ENCODE results near the gene MAPKAPK2. TPM values are rescaled to one million over a fixed set of nuclear protein-coding genes. Genes with fewer than 3 reads are reported as not detected.

The MAPKAPK2 gene
- total and polyA plus RNA-seq, 2 of the 13 experiments (the other 11 are each of a cell fraction or from before 2014, with no cell fraction given), result 16.6 to 34.0 TPM

DNA sequence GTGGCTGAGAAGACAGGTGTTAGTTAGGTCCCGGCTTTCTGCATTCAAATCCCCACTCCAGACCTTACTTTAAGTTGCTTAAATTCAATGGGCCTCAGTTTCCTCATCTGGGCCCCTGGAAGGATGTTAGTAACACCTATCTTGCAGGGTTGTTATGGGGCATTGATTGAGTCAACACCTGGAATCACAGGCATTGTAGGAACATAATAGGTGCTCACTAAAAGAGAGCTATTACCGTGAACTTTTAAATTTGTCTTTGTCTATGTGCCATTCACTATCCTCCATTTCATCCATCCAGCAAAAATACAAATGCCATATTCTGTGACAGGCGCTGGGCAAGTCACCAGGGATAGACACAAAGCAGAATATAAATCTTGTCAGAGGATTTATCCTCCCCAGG lies 10.5 kb upstream of the MAPKAPK2 start:
- H3K27ac ChIP-seq (ENCODE audit: extremely low read length, insufficient read depth, low read length), result no peak overlapping the region
- no peaks in the 10 kb centered on the region for H3K79me2 ChIP-seq (ENCODE audit: insufficient read depth, low read length)
- no peak overlapping the region for H2AFZ ChIP-seq (ENCODE audit: low read length)
- H3K4me1 ChIP-seq (ENCODE audit: insufficient read depth, low read length), result 0 out of 2 replicates have a peak, but pooled peaks cover 16% of the 10 kb centered on the region
- intact Hi-C loops (cut with micrococcal nuclease; ENCODE audit: unreplicated experiment) (no loop called here), in situ Hi-C loops (cut with HindIII; ENCODE audit: extremely low pct_ligation_motif_present, low pct_unique_long_range_greater_than_20kb) (no loop called here)
- no peaks in the 10 kb centered on the region for H3K36me3 ChIP-seq (replicated peaks in 1 of 2; ENCODE audit: control insufficient read depth in 1 of 2, insufficient read depth in 2 of 2, low read length in 2 of 2)
- H3K4me3 ChIP-seq (replicated peaks in 1 of 3; ENCODE audit: insufficient read depth in 1 of 3, low read depth in 2 of 3, low read length in 3 of 3), result no peak overlapping the region
- DNase-seq (ENCODE audit: low spot score) (no peak), FAIRE-seq (no peak), ATAC-seq (no peak)
- H3K4me2 ChIP-seq (ENCODE audit: low read depth, low read length), result no peak overlapping the region
- ChIA-PET POLR2A (interaction anchor here (1.0 kb wide), 1 partner anchor 10 kb away, joined by 3 read pairs; no protein-coding TSS in a partner anchor), CTCF (ENCODE audit: low intra/inter-chr PET ratio, low total read pairs) (no interaction called here)
- H3K9me3 ChIP-seq (ENCODE audit: low read length), result no peaks in the 10 kb centered on the region
- H4K20me1 ChIP-seq (ENCODE audit: insufficient read depth, low read length), result no peaks in the 10 kb centered on the region
- BruUV-seq (replicated peaks), result no TSS peak
- WGBS (ENCODE audit: low lambda C conversion rate), result 16% methylated on average over 3 of the region's 3 CpGs
- no peak for TF ChIP-seq ZNF383 (CRISPR knock-in tag; IDR thresholded peaks at IDR 0.05; ENCODE audit: borderline replicate concordance)
- no peak for TF ChIP-seq ZSCAN30 (CRISPR knock-in tag; IDR thresholded peaks at IDR 0.05)
- no peak for TF ChIP-seq PHB2 (IDR thresholded peaks at IDR 0.05; ENCODE audit: partially characterized antibody)
- no peak for TF ChIP-seq KDM5A (IDR thresholded peaks at IDR 0.05; ENCODE audit: borderline replicate concordance, low read length)
- no peak for TF ChIP-seq MBNL3 (CRISPR knock-in tag; conservative IDR thresholded peaks at IDR 0.05)
- no peak for TF ChIP-seq NFYC (CRISPR knock-in tag; IDR thresholded peaks at IDR 0.05)
- no peak for TF ChIP-seq PRDM4 (CRISPR knock-in tag; IDR thresholded peaks at IDR 0.05; ENCODE audit: borderline replicate concordance)
- no peak for TF ChIP-seq ZFP36L2 (CRISPR knock-in tag; IDR thresholded peaks at IDR 0.05)
- TF ChIP-seq ZNF513 (CRISPR knock-in tag; conservative IDR thresholded peaks at IDR 0.05), result no peak
- no peak for TF ChIP-seq NR2C2 (CRISPR knock-in tag; IDR thresholded peaks at IDR 0.05; ENCODE audit: borderline replicate concordance)
- TF ChIP-seq ZSCAN9 (CRISPR knock-in tag; IDR thresholded peaks at IDR 0.05; ENCODE audit: borderline replicate concordance), result no peak
- TF ChIP-seq ZNF7 (CRISPR knock-in tag; IDR thresholded peaks at IDR 0.05), result no peak
- no peak for TF ChIP-seq ETV5 (CRISPR knock-in tag; IDR thresholded peaks at IDR 0.05; ENCODE audit: borderline replicate concordance)
- no peak for TF ChIP-seq ZKSCAN1 (IDR thresholded peaks at IDR 0.05; ENCODE audit: low read length)
- no peak for TF ChIP-seq ZBTB14 (CRISPR knock-in tag; IDR thresholded peaks at IDR 0.05)
- no peak for TF ChIP-seq MEIS2 (CRISPR knock-in tag; IDR thresholded peaks at IDR 0.05)
- TF ChIP-seq SIN3B (IDR thresholded peaks at IDR 0.05; ENCODE audit: low read length), result no peak
- TF ChIP-seq MXD4 (CRISPR knock-in tag; IDR thresholded peaks at IDR 0.05), result no peak
- no peak for TF ChIP-seq GABPB1 (CRISPR knock-in tag; IDR thresholded peaks at IDR 0.05)
- no peak overlapping the region for H3K9ac ChIP-seq (ENCODE audit: insufficient read depth, low read depth, low read length)
- peaks cover 3 to 34% of the 10 kb centered on the region in 2 experiments; a peak in 4 of 5 replicates for H3K27me3 ChIP-seq (ENCODE audit: control insufficient read depth in 1 of 2, insufficient read depth in 2 of 2, low read length in 2 of 2)
